HK-2 (cell line): ENCODE measurements around the gene STXBP1.

ENCODE experiments used
- DNase-seq: peaks from one replicate; pipeline ENCODE4 v3.0.0-alpha.2; 2018; ENCODE audit not compliant: unreplicated experiment

The STXBP1 gene

DNA sequence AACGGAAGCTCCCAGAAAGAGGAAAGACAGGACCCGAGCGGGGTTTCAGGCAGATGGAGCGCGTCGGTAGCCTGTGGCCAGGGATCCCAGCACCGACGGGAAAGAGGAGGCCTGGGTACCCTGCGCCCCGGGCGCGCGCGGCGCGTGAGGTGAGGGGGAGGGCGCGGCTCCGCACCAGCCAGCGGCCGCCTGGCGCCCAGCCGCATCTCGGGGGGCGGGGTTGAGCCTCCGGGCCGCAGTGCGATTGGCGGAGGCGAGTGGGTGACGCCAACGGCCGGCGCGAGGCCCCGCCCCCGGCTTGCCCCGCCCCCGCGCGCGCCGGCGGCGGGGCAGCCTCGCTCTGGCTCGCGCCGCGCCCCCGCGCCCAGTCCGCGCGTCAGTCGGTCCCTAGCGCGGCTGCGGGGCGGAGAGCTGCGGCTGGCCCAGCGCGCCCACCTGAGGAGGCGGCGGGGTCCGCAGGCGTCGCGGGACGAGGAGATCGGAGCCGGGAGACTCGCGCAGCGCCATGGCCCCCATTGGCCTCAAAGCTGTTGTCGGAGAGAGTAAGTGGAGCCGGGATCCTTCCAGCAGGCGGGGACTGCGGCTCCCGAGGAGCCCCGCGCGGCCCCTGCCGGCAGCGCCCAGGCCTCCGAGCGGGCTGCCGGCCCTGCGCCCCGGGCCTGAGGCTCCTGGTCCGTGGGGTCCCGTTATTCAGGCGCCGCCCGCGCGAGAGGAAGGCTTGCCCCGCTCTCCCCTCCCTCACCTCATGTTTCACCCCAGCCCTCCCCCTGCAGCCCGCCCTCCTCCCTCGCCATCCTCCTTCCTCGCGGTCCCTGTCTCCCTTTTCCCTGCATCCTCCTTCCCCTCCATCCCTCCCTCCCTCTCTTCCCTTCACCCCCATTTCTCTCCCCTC lies at the start of gene STXBP1:
TSS of gene STXBP1 (plus strand) at position 379 of the 892 bp plus-strand sequence. CDS start at position 506, 127 bp downstream.
- peak; percentile 81 for DNase-seq

DNA sequence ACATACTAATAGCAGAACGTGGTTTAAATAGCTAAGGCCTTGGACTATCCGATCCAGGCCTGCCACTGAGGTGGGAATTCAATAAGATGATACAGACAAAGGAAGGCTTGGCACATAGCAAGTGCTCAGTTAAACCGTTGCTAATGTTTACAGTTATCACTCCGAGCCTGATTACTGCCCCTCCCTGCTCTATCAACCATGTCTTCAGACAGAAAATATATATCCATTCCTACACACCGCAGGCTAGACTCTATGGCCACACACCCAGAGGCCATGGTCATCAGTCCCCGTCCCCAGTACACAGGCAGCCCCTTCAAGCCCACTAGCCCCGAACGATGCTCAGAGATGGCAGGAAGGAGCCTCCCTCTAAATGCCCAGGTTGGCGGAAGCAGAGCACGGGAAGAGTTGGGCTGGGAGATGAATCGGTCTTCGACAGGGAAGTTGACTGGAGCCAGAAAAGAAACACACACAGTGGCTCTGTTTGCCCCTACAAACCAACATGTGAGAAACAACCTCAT lies 49.7 kb upstream of the STXBP1 start:
- no peak for DNase-seq

DNA sequence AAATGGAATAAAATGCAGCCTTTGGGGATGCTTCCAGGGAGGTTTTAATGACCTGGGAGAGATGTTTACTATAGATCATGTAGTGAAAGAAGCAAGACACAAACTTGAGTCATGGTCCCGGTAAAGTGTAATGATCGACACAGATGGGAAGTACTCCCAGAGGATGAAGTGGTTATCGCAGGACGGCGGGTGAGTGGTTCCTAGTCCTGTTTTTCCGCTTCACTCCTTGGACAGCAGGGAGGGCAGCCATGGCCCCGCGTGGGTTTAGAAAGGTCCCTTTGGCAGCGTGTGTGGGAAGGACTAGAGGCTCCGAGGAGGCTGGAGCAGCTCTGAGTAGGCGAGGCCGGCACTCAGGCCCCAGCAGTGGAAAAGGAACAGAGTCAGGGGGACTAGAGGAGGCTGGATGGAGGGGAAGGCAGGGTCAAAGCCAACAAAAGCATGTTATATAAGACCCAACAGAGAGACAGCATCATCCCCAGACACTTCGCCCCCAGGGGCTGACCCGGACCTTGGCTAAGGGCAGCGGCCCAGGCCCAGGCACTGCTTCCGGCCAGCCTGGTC lies 49.2 kb upstream of the STXBP1 start:
- DNase-seq, result peak; percentile 70

- DNase-seq, result no peak
These were observed 48.5 kb upstream of the STXBP1 start for GRCh38 chr9:127563579-127563978.

- DNase-seq, result no peak
These were observed 46.8 kb upstream of the STXBP1 start for GRCh38 chr9:127565231-127565630.

- DNase-seq, result peak; percentile 40
These were observed 45.6 kb upstream of the STXBP1 start for GRCh38 chr9:127566351-127567001.

DNA sequence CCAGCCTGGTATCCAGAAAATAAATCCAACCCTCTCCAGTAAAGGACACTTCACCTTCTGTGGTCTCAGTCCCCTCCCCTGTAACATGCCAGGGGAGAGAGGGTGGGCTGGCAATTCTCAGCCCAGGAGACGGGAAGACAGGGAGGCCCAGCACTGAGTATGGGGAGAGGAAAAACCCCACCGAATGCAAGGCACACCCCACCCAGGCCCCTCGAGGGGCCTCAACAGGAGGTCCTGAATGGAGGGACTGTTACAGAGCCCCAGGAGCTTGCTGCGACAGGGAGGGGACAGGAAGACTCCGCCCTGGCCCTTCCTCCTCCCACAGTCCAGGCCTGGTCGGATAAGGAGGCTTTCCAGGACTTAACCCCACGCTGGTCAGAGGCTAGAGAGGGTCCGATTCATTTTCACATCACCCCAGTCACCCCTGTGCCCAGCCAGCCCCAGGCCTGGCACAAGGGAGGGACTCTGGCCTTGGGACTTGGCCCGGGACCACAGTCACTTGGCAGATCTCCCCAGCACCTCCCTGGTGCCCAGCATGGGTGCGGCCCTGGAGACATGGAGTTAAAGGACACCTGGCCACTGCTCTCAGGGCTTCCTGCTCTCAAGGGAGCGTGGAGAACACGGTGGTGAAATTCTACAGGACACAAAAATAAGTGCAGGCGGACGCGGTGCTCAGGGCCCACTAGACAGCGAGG lies 44.9 kb upstream of the STXBP1 start:
- peak; percentile 71 for DNase-seq

DNA sequence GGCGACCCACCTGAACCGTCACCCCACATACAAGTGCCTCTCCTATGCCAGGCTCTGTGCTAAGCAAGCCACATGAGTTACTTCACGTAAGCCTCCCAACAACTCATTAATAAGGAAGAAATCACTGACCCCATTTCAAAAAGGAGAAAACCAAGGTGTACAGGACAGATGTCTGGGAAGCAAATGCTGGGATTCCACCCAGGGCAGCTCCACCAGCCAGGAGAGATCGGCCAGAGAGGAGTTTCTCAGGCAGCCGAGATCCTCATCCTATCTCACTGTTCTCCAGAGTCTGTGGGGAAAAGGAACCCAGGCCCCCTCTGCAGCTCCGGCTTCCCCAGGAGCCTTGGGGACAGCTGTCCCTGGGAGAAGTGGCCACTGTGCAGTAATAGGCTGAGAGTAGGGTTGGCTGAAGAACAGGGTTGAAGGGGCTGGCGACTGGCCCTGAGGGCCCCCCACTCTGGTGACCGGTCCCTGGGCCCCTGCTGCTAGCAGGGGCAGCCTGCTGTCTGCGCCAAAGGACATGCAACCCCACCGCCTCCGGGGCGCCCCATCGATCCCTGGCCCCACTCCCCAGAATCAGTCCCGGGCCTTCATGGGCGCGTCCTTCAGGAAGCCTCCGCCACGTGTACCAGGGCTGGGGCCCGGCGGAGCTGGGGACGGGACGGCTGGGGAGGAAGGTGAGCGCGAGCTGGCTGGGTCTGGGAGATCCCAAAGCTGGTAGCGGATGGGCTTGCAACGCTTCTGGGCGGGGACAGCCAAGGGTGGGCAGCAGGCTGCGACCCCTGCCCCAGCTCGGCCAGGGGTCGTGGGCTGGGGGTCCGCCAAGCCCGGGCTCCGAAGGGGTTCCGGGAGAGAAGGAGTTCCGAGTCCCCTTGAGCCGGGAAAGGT lies 44.1 kb upstream of the STXBP1 start:
- peak; percentile 35 for DNase-seq

DNA sequence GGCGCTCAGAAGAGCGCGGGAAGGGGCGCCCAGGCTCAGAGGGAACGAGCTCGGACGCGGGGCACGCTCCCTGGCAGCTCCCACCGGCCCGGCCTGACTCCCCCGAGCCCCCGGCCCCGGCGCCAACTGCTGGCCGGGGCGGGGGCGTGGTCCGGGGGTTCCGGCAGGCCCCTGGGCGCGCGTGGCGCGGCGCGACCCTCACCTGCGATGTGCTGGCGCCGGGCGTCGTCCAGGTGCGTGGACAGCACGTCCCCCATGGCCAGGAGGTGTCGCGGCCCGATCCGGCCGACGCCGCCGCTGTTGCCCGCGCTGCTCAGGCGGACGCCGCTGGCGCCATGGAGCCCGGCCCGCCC lies 43.5 kb upstream of the STXBP1 start:
- DNase-seq, result no peak

DNA sequence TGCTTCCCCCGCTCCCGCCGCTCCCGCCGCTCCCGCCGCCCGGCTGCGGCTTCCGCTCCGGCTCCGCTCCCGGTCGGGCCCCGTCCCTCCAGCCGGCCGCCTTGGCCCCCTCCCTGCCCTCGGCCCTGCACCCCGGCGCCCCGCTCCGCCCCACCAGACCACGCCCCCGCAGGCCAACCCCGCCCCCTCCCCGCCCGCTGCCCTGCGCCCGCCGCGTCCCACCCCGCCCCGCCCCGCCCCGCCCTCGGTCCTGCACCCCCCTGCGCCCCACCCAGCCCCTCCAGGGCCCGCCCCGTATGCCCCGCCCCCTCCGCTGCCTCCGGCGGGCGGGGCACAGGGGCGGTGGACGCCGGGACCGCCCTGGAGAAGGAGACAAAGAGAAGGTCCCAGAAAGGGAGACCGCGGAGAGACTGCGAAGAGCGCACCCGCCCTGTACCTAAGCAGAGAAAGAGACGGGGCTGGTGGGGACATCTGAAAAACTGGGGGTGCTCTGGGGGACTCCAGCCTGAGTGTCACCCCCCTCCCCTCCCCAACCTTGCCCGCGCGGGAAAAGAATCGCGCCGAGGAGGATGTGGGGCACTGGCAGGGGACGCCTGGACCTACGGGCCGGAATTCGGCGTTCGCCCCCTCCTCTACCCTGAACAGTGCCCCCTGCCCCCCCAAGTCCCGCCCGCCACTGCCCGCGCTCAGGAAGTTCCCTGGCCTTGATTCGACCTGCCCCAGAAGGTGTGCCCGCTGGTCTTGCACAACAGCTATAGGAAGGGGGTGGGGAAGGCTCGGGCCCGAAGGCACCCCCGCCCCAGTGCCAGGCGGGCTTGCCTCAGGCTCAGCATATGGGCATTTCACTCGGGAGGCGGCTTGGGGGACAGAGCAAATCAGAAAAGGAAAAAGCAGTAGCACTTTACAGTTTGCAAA lies 42.8 kb upstream of the STXBP1 start:
- peak; percentile 94 for DNase-seq

DNA sequence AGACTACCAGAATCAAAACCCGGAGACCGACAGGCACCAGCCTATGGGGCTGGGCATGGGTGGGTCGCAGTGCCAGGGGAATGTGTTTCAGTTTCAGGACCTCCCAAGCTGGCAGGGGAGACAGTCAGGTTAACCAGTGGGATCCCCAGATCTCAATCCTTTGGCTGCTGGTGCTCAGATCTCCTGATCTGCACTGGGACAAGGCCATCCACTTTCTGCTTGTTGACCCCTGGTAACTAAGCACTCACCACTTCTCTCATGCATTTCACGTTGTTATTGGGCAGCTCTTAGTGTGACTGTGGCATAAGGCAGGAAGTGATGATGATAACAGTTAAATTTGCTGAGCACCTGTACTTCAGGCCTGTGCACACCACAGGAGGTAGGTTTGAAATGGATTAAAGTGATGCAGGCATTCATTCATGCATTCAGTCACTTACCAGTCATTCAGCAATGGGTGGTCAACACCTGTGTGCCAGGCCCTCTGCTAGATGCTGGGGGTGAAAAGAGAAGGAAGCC lies 42.1 kb upstream of the STXBP1 start:
- peak; percentile 55 for DNase-seq

GRCh38 chr9:127570533-127571111 lies 41.5 kb upstream of the STXBP1 start:
- DNase-seq, result peak; percentile 43

DNA sequence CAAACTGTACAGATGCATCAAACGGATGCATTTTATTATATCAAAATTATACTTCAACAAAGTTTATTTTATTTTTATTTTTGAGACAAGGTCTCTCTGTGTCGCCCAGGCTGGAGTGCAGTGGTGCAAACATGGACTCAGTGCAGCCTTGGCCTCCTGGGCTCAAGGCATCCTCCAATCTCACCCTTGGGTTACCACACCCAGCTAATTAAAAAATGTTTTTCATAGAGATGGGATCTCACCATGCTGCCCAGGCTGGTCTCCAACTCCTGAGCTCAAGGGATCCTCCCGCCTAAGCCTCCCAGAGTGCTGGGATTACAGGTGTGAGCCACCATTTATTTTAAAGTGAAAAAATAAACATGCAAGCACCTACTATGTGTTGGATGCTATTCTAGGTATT lies 40.1 kb upstream of the STXBP1 start:
- DNase-seq, result no peak

DNA sequence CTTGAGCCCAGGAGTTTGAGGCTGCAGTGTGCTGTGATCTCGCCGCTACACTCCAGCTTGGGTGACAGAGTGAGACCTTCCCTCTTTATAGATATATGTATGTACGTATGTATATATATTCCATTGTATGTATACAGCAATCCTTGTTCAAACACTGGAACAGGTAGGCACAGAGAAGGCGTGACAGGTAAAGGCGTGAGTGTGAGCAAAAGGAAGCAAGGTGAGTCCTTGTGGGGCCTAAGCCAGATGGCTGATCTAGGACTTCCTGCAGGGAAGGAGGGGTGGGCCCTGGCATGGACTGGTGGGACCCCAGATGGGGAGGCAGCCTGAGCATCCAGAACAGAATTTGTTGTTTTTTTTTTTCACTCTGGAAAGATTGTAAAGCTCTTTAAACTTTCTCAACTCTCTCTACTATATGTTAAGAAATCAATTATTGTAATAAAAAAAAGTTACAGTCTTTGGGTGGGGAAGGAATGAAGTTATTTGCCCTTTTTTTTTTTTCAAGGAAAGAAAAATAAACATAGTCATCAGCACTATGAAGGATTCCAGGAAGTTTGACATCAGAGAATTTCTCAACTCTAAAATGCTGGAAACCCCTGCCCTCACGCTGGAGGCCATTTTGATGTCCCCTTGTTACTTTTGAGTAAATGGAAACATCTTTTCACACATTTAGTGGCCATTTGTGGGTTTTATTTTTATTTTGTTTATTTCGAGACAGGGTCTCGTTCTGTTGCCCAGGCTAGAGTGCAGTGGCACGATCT lies 38.9 kb upstream of the STXBP1 start:
- DNase-seq, result no peak

GRCh38 chr9:127574072-127574993 lies 37.7 kb upstream of the STXBP1 start:
- peak; percentile 65 for DNase-seq

DNA sequence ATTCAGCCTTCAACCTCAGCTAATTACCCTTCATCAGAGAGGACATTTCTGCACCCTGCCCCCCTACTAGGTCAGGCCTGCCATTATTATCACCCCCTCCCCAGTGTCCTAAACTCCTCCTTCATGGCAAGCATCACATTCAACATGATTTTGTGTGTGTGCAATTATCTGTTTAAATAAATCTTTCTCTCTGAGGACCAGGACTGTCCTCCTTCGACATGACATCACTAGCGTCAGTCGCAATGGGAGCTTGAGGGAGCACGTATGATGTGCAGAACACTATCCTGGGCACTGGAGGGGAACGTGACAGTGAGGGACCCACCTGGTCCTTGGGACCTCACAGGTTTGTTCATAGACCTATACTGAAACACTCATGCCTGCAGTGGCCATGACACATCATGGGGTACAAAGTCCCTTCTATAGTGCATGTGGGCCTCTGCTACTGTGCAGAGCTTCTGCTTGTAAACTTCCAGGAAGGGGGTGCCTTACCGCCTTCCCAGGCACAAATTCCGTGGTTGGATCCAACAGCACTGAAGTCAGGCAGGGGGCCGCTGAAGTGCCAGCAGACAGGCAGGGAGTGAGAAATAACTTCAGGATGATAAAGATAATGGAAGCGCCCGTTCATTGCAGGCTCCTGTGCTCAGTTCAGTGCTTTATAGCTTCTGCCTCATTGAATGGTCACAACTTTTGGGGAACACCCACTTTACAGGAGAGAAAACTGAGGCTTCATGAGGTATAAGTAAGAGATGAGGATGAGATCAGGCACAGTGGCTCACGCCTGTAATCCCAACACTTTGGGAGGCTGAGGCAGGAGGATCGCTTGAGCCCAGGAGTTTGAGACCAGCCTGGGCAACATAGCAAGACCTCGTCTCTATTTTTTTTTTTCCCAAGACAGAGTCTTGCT lies 36.0 kb upstream of the STXBP1 start:
- DNase-seq, result no peak
